GM18520 (cell line): ENCODE data around the gene ZNF853.
"Not testable (repeated sequence)": the region's sequence is repeated elsewhere in the genome, so short reads cannot be mapped to it uniquely, and the experiment has no call there.

Experiments used
- ATAC-seq: cut with Tn5 transposase; IDR thresholded peaks from one replicate; pipeline ENCODE4 v1.9.1; 2021; ENCODE audit not compliant: unreplicated experiment

The ZNF853 gene

DNA sequence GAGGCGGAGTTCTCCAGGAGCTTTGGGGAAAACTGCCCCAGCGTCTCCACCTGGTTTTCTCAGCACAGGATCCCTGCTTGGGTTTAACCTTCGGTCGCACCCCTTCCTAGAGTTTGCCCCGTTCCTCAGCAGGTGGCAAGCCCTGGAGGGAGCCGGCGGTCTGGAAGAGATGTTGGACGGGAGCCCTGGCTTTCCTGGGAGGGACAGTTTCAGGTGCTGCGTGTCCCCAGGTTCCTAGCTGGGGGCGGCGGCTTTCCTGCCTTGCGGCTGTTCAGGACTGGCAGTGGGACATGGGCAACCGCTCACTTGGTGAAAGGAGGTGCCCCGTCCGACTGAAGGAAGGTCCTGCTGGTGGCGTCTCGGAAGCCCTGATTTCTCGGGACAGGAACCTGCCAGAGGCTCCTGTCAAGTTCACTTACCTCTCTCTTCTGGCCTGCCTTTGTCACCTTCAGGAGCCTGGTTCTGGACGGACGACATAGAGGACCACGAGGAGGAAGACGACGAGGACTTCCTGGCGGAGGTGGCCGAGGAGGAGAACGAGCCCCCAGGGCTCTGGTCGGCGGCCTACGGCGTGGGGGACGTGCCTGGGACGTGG lies 36.5 kb downstream of the ZNF853 start:
- ATAC-seq: no peak

DNA sequence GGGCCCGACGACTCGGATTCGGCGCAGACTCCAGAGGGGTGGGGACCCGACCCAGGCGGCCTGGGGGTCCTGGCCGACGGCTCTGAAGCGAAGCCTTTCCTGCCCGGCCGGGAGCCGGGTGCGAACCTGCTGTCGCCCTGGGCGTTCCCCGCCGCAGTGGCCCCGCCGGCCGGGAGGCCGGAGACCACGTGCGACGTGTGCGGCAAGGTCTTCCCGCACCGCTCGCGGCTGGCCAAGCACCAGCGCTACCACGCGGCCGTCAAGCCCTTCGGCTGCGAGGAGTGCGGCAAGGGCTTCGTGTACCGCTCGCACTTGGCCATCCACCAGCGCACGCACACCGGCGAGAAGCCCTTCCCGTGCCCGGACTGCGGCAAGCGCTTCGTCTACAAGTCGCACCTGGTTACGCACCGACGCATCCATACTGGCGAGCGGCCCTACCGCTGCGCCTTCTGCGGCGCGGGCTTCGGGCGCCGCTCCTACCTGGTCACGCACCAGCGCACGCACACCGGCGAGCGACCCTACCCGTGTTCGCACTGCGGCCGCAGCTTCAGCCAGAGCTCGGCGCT lies 37.1 kb downstream of the ZNF853 start:
- no peak for ATAC-seq

DNA sequence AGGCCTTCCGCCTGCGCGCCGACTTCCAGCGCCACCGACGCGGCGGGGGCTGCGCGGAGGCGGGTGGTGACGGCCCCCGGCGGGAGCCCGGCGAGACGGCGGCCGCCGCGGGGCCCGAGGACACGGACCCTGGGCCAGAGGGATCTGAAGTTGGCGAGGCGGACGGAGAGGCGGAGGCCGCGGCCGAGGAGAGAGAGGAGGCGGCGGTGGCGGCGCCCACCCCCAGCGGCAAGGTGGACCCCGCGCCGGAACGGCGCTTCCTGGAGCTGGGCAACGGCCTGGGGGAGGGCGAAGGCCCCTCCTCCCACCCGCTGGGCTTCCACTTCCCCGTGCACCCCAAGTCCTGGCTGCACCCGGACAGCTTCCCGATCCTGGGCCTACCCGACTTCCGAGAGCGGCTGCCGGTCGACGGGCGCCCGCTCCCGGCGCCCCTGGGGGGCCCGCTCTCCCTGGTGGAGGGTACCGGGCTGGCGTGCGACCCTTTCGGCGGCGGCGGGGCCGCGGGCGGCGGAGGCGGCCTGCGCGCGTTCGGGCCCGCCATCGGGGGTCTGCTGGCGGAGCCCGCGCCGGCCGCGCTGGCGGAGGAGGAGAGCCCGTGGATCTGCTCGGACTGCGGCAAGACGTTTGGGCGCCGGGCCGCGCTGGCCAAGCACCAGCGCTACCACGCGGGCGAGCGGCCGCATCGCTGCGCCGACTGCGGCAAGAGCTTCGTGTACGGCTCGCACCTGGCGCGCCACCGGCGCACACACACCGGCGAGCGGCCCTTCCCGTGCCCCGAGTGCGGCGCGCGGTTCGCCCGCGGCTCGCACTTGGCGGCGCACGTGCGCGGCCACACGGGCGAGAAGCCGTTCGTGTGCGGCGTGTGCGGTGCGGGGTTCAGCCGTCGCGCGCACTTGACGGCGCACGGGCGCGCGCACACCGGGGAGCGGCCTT lies 37.9 kb downstream of the ZNF853 start:
- ATAC-seq: no peak

DNA sequence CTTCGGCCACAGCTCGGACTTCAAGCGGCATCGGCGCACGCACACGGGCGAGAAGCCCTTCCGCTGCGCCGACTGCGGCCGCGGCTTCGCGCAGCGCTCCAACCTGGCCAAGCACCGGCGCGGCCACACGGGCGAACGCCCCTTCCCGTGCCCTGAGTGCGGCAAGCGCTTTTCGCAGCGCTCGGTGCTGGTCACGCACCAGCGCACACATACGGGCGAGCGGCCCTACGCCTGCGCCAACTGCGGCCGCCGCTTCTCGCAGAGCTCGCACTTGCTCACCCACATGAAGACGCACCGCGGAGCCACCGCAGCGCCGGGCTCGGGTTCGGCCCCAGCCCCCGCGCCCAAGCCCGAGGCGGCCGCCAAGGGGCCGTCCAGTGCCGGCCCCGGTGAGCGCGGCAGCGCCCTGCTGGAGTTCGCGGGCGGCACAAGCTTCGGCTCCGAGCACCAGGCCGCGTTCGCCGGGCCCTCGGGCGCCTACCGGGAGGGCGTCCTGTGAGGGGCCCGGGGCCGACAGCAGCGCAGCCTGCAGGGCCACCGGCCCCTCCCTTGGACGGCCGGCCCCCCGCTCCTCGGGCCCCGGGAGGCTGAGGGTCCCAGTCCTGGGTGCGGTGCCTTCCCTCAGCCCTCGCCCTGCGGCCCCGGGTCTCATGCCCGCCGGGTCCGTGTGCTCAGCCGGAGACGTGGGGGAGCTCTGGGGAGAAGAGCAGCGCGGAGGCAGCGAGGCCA lies 38.9 kb downstream of the ZNF853 start:
- ATAC-seq: no peak

DNA sequence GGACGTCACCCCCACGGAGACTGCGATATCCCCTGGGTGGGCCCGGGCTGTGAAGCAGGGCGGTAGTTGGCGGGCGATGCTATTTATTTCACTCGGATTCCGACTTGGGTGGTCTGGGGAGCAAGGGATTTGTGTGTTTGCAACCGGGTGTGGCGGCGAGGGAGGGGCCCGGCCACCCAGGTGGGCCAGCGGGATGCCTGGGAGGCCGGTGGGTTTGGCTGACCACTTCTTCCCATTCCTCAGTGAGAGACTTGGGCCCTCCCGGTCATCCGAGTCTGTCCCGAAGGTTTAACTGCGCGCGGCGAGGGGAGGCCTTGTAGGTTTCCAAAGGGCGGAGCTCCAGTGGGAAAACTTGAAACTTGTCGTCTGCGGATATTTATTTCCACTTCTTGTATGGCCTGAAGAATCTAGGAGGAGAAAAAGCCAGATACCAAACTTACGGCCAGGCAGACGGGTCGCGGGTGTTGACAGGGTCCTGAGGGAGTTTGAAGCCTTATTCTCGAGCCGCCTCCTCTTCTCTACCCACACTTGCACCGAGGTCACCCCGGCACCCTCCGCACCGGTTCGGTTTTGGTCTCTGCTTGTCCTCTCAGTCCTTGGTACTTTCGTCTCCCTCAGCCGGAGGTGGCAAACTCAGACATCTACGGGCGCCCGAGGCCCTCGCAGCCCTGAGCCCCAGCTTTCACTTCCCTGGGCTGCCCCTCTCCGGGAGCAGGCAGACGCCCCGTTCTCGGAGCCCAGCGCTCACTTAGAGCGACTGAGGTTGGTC lies 39.6 kb downstream of the ZNF853 start:
- ATAC-seq: no peak

DNA sequence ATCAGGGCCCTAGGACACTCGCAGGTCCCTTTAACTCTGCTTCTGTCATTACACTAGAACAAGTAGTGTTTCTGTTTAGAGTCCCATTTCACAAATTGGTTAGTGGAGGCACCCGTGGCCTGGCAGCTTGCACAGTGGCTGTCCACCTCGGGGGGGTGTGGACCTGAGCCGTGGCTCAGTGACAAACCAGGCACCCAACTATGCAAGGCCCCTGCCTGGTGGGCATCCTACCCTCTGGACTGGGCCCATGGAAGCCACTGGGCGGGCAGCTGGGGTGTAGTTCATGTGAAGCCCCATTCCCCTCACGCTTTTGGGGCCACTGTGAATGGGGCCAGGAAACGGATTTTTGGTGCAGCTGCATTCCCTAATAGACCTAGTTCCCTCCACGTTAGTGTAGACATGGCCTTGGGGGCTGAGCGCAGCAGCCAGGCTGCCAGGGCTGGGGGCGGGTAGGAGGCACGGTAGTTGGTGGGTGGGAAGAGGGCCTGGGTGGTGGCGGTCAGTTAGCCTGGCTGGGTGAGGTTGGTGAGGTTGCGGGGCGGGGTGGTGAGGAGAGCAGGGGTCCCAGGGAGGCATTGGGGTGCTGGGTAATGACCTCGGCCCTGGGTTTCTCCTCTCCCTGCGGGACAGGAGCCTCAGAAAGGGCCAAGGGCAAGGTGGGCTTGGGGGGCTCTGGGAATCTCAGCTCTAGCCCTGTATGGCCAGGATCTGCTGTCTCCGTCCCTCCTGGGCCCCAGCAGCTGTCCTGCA lies 40.4 kb downstream of the ZNF853 start:
- no peak for ATAC-seq

DNA sequence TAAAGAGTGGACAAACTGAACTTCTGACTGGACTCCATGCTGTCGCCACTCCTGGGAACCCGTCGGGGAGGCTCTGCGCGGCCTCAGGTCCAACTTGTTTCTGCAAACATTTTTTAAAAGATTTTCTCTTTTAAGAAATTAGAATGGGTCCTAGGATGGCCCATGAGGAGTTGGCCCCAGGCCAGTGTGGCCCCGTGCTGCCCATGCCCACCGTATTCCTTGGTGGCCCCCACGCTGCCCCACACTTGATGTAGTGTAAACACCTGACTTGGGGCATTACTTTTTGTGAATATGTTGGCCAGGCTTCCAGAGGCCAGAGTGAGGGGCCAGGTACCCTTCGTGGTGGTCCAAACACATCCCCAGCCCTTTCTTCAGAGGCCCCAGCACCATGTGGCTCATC lies 41.0 kb downstream of the ZNF853 start:
- ATAC-seq: no peak

DNA sequence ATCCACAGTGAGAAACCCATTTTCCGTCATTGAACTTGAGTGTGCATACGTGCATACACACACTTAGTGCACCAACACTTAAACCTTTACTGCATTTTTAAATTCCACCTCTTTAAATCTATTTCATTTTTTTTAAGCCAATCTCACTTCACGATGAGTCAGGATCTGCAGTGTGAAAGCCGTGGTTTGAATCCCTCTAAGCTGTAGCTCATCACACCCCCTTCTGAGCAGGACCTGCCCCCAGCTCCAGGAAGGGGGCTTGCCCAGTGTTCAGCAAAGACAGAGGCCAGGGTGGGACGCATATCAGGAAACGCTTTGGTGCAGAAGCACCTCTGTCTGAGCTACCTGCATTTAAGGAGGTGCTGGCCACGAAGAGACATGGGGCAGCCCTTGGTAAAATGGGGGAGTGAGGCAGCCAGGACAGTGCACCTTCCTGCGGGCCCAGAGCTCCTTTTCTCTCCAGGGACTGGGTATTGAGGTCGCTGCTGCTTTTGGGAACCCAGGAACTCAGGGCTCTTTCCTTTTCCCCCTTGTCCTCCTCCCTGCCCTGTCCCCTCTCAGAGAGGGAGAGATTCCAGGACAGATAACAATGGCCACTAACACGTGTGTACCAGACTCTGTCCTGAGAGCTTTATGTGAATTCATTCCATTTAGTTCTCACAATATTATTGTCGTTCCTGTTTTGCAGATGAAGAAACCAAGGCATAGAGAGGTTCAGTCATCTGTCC lies 43.4 kb downstream of the ZNF853 start:
- ATAC-seq: no peak

DNA sequence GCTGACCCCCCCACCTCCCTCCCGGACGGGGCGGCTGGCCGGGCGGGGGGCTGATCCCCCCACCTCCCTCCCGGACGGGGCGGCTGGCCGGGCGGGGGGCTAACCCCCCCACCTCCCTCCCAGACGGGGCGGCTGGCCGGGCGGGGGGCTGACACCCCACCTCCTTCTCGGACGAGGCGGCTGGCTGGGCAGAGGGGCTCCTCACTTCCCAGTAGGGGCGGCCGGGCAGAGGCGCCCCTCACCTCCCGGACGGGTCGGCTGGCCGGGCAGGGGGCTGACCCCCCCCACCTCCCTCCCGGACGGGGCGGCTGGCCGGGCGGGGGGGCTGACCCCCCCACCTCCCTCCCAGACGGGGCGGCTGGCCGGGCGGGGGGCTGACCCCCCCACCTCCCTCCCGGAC lies 55.4 kb downstream of the ZNF853 start:
- ATAC-seq: not testable (repeated sequence)
